Measurements from ENCODE around the gene XPR1. TPM values are rescaled to one million over a fixed set of nuclear protein-coding genes. Genes with fewer than 3 reads are reported as not detected.

The XPR1 gene
- total RNA-seq, 4 donors from 2014 or later = 6.8 to 23.1 (median 17.2) TPM

DNA sequence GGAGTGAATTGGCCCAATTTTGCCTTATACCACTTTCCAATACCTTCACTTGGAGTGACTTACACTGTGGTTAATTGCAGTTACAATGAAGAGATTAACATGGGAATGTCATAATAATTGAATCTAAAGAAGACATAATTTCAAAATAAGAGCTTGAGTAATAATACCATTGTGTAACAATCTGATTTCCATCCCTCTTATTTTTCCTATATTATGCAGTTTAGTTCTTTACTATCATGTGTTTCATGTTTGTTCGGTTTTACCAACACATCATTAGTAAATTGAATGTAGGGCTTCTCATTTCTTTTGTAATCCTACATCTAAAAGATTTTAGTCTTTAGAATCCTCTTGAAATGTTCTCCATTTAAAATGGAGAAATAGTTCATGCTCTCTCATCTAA, 19.2 kb upstream of the XPR1 start:
- TF ChIP-seq, protein P1, sequence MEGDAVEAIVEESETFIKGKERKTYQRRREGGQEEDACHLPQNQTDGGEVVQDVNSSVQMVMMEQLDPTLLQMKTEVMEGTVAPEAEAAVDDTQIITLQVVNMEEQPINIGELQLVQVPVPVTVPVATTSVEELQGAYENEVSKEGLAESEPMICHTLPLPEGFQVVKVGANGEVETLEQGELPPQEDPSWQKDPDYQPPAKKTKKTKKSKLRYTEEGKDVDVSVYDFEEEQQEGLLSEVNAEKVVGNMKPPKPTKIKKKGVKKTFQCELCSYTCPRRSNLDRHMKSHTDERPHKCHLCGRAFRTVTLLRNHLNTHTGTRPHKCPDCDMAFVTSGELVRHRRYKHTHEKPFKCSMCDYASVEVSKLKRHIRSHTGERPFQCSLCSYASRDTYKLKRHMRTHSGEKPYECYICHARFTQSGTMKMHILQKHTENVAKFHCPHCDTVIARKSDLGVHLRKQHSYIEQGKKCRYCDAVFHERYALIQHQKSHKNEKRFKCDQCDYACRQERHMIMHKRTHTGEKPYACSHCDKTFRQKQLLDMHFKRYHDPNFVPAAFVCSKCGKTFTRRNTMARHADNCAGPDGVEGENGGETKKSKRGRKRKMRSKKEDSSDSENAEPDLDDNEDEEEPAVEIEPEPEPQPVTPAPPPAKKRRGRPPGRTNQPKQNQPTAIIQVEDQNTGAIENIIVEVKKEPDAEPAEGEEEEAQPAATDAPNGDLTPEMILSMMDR (IDR thresholded peaks at IDR 0.05) = no peak
- TF ChIP-seq POLR2A (IDR thresholded peaks at IDR 0.05) = no peak
- Histone ChIP-seq H3K27me3 (no peaks in the 10 kb centered on the region), H3K27ac (peak overlapping the region in 3 of 4 donors; percentile 44 to 74 (median 71)), H3K4me1 (peaks cover 18 to 83% (median 52%) of the 10 kb centered on the region in 3 donors), H3K9me3 (no peaks in the 10 kb centered on the region), H3K36me3 (no peaks in the 10 kb centered on the region), H3K4me3 (no peak overlapping the region)
- 47 to 82% methylated on average over 1 of the region's 1 CpG for WGBS, 2 donors
- intact Hi-C loops (cut with DNase I) = no loop called here
- DNase-seq = no peak

DNA sequence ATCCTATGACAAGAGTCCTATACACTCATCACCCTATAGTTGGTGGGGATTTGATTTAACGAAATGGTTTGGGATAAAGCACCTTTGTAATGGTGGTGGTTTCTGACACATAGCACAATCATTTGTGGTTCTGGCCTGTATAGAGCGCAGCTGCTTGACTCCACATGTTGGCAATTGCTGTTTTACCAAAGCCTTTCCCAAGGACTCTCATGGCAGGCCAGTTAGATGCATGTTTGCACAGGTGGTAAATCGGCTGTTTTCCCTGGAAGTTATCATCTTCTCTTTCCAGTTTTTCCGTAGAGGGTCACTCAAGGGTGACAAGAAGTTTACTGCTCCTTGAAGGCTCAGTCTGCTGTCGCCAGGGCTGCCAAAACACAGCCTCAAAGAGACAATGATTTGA, 17.1 kb upstream of the XPR1 start:
- TF ChIP-seq, protein P1 (IDR thresholded peaks at IDR 0.05) = no peak
- no peak for TF ChIP-seq POLR2A (IDR thresholded peaks at IDR 0.05)
- DNase-seq = no peak
- 33 to 54% methylated on average over 3 to 5 of the region's 5 CpGs for WGBS, 2 donors
- Histone ChIP-seq H3K9me3 (no peaks in the 10 kb centered on the region), H3K36me3 (no peaks in the 10 kb centered on the region), H3K27ac (peak overlapping the region; percentile 52 to 66 (median 58)), H3K4me3 (no peak overlapping the region), H3K27me3 (no peaks in the 10 kb centered on the region), H3K4me1 (peaks cover 16 to 80% (median 50%) of the 10 kb centered on the region in 3 donors)
- intact Hi-C loops (cut with DNase I) = no loop called here

DNA sequence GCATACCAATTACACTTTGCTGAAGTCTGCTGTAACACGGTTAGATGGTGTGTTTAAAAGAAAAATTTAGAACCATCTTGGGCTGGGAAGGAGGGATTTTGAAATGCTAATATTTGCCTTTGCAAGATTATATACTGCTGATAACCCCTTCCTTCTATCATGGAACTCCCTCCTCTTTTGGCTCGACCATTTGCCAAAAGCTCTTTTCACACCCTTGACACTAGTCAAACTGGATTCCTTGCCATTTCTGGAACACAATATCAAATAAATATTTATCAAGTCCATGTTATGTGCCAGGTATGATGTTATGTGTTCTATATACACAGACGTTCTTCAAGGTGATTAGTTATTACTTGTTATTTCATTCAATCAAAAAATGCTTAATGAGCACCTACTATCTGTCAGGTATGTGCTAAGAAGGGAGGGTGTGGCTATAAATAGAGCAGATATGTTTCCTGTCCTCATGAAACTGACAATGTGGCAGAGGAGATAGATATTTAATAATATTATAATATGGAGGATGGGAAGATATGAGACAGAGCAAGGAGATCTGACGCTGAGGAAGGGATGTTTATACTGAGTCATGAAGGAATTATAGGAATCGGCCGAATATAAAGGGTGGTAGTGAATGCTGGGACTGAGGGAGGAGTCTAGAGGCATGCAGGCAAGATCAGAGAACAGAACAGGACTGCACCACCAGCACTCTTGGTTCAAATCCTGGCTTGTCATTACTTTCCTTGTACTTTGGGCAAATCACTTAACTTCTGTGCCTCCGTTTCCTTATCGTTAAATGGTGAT, 16.1 kb upstream of the XPR1 start:
- no peak for TF ChIP-seq POLR2A (IDR thresholded peaks at IDR 0.05)
- TF ChIP-seq, protein P1 (IDR thresholded peaks at IDR 0.05) = no peak
- Histone ChIP-seq H3K27ac (peak overlapping the region; percentile 52 to 66 (median 58)), H3K4me1 (peaks cover 6 to 71% (median 43%) of the 10 kb centered on the region in 3 donors), H3K9me3 (no peaks in the 10 kb centered on the region), H3K27me3 (no peaks in the 10 kb centered on the region), H3K36me3 (no peaks in the 10 kb centered on the region), H3K4me3 (no peak overlapping the region)
- no peak for DNase-seq
- intact Hi-C loops (cut with DNase I) = no loop called here
- WGBS, 2 donors = 39 to 47% methylated on average over 8 of the region's 8 CpGs

DNA sequence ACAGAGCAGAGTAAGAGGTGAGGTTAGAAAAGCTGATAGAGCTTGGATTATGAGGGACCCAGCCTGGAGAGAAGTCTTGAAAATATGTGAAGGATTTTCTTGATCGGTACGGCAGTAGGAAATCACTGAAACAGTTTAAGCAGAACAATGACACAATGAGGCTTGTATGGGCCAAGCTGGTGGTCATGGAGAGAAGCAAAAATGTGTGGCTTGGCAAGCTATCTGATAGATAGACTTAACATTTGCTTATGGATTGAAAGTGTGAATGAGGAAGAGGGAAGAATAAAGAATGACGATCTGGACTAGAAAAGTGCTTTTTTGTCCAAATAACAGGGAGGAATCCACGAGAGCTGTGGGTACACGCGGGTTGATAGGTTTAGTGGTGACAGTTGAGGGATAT, 15.4 kb upstream of the XPR1 start:
- no peaks in the 10 kb centered on the region for H3K36me3 ChIP-seq
- no peak for DNase-seq
- no peaks in the 10 kb centered on the region for H3K27me3 ChIP-seq
- intact Hi-C loops (cut with DNase I) = no loop called here
- H3K27ac ChIP-seq = peak overlapping the region; percentile 52 to 66 (median 58)
- H3K9me3 ChIP-seq = no peaks in the 10 kb centered on the region
- no peak overlapping the region for H3K4me3 ChIP-seq
- WGBS, 2 donors = 25 to 36% methylated on average over 6 of the region's 6 CpGs
- H3K4me1 ChIP-seq = peaks cover 0 to 63% (median 35%) of the 10 kb centered on the region in 3 donors
- TF ChIP-seq, protein P1 (IDR thresholded peaks at IDR 0.05) = no peak
- no peak for TF ChIP-seq POLR2A (IDR thresholded peaks at IDR 0.05)

DNA sequence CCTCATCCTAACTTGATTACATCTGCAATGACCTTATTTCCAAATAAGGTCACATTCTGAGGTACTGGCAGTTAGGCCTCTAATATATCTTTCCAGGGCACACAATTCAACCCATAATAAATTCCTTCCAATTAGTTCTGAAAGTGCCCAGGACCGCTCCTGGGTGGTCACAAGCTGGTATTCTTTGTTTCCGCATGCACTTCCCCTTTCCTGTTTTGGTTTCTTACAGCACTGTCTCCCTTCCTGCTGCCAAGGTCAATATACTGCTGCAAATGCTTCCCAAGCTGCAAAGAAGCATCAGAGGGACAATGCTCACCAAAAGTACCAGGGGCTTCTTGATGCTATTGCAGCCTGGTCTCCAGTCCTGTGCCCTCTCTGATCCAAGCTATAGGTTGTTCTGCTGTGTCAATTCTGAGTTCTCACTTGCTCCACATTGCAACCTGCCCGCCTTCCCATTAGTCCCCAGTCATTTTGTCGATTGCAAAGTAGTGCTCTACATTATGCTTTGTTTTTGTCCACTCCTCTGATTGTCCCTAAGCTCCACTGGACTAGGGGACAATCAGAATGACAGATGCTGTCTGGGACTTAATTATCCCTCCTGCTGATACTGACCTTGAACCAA, 13.9 kb upstream of the XPR1 start:
- DNase-seq = no peak
- H3K36me3 ChIP-seq = no peaks in the 10 kb centered on the region
- 79 to 88% methylated on average over 4 of the region's 4 CpGs for WGBS, 2 donors
- no peak overlapping the region for H3K27ac ChIP-seq
- H3K4me3 ChIP-seq = no peak overlapping the region
- TF ChIP-seq, protein P1 (IDR thresholded peaks at IDR 0.05) = no peak
- no peak for TF ChIP-seq POLR2A (IDR thresholded peaks at IDR 0.05)
- H3K27me3 ChIP-seq = no peaks in the 10 kb centered on the region
- intact Hi-C loops (cut with DNase I) = no loop called here
- no peaks in the 10 kb centered on the region for H3K9me3 ChIP-seq
- peaks cover 0 to 49% (median 23%) of the 10 kb centered on the region in 3 donors for H3K4me1 ChIP-seq
